CD4-positive, alpha-beta T cell treated with Interleukin-15 for 1 hour (primary cell): ENCODE results near the gene PEX5L.

ENCODE experiments used
- DNase-seq: peaks from one replicate; pipeline ENCODE4 v3.0.0-alpha.2; 2020

PEX5L gene

GRCh38 chr3:180004542-180004941, 32.2 kb downstream of the PEX5L start:
- DNase-seq, result no peak

DNA sequence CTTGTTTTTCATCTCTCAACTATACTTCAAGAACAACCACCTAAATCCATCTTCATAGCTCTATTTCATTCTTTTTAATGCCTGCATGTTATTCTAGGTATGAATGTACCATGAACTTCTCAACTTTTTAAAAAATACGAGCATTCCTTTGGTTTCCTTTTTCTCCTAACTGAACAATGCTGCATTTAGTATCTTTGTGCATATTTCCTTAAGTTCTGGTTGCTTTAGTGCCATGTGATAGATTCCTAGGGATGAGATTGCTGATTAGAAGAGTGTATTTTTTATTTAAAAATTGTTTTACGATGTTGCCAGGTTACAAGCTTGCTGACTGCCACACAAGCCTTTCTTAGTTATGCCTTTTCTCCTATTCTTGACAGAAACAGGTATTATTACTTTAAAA, 34.7 kb downstream of the PEX5L start:
- no peak for DNase-seq

DNA sequence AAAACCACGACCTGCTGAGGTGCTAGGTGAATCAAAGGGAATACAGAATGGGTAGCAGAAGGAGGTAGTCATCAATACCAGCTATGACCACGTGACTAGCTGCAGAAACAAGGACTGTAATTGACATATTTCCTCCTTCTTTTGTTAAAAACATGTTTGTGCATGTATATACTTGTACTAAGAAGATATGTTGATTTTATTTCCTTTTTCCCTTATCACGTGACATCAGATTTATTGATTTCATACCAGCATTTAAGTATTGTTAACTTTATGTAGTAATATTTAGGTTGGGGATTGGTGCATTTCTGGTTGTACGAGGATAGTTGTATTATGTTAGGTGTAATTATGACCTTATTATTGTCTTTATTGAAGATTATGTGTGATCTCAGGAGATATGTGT, 36.2 kb downstream of the PEX5L start:
- no peak for DNase-seq

GRCh38 chr3:179995406-179995805, 41.3 kb downstream of the PEX5L start:
- DNase-seq, result no peak

DNA sequence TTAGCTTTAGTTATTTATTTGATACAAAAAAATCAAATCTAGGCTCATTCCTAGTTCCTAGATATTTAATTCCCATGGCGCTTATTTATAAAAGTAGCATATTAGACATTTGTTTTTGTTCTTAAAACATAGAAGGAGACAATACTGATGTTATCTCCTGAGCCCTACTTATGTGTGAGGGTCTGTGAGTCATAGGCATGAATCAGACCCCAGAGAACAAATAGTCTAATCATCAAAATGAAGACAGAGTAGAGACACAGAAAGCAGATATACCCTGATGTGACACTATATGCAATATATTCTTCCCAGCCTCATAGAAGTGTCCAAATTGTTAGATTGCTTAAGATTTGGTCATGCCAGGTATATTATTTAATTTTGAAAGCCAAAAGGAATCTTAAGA, 44.9 kb downstream of the PEX5L start:
- DNase-seq, result no peak

DNA sequence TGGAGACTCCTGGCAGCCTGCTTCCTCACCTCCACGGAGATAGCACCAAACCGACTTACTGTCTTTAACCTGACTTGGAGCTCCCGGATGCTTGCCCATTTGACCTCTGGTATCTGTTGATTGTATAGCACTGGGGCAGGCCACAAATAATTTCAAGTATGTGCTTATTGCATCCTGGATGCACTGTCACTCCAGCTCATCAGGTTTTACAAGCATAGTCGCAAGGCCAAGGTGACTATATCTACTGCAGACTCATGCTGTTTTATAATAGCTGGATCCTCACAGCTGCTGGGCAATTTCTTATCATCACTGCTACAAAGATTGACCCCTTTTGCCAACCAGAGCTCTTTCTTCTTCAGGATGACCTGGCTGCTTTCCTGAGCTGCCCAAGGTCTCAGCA, 45.6 kb downstream of the PEX5L start:
- DNase-seq, result no peak

GRCh38 chr3:179981646-179982045, 55.1 kb downstream of the PEX5L start:
- no peak for DNase-seq

DNA sequence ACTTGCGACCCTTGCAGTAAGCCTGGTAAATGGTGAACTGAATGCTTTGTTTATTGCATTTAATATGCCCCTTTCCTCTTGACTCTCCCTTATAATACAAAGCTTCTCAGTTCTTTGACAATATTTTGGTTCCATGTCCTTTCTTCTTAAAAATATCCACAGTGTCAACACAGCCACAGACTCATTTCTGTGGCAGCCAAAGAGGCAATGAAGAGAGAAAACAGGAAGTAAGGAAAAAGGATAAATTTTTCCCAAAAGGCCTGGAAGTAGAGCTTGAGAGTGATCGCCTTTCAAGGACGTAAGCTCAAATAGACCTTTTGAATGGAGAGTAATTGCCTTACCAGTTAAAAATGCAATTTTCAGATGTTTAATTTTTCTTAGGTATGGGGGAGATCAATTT, 59.4 kb downstream of the PEX5L start:
- DNase-seq, result no peak

DNA sequence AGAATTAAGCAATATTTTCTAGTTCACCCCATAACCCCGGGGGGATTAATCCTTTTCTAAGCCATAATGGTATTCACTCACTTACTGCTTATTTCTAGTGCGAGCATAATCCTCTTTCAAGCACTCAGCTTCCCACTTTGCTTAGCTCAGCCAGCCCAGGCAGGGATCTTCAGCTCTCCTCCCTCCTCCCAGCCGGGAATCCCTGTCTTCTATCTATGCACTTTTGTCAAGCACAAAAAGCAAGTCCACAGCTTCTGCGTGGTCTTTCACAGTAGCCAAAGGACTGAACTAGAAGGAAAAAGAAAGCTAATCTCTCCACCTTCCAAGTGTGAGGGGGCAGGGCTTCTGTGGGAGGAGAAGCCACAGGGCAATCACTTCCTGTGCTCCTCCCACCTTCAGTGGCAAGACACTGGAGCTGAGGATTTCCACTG, 62.8 kb downstream of the PEX5L start:
- no peak for DNase-seq

GRCh38 chr3:179972881-179973423, 63.8 kb downstream of the PEX5L start:
- no peak for DNase-seq

DNA sequence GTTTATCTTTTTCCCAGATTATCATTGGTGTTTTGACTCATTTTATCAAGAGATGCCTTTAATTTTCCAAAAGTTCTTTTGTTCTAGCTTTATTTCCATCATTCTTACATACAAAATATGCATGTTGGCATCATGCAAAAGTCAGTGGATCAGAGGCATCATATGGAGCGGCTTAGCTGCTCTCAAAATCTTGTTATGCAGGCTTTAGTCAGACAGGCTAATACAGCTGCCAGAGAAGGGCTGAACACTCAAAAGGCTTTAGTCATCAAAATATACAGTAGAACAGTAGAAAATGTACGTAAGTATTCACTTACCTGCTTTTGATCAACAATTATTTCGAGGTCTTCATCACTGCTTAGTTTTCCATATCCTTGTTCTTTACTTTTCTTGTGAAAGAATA, 65.5 kb downstream of the PEX5L start:
- DNase-seq, result no peak

GRCh38 chr3:179970746-179971145, 66.0 kb downstream of the PEX5L start:
- no peak for DNase-seq

GRCh38 chr3:179969525-179969924, 67.2 kb downstream of the PEX5L start:
- DNase-seq, result no peak

GRCh38 chr3:179967622-179968021, 69.1 kb downstream of the PEX5L start:
- DNase-seq, result no peak

GRCh38 chr3:179964890-179965289, 71.8 kb downstream of the PEX5L start:
- DNase-seq, result no peak

DNA sequence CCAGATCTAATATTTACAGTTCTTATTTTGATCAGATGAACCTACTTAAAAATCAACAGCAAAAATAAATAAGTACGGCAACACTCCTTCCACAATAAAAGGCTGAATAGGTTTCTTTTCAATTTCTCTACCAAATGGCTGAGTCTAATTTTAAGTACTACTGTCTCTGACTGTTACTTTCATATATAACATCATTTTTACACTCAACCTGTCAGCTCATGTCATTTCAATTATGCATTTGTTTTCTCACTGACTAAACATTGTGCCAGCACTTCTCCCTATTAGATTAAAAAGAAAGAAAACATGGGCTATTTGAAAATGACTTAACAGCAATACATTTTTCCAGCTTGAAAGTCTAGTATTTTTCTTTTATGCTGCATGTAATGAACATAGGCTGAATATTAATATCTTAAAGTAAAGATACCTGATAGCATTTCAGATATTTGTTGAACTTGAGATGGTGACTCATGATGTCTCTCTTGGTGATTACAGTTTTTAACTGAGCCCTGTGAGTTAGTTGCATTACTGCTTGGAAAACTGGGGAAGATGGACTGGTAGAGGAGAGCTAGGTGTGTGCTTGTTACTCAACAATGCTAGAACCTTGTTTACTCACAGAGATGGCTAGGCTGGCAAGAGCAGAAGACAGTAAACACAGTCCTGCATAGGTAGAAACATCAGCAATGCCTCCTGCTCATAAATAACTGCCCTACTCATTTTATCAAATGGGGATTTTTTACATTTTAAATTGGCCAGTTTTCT, 73.9 kb downstream of the PEX5L start:
- no peak for DNase-seq

GRCh38 chr3:179961703-179962078, 75.0 kb downstream of the PEX5L start:
- no peak for DNase-seq

DNA sequence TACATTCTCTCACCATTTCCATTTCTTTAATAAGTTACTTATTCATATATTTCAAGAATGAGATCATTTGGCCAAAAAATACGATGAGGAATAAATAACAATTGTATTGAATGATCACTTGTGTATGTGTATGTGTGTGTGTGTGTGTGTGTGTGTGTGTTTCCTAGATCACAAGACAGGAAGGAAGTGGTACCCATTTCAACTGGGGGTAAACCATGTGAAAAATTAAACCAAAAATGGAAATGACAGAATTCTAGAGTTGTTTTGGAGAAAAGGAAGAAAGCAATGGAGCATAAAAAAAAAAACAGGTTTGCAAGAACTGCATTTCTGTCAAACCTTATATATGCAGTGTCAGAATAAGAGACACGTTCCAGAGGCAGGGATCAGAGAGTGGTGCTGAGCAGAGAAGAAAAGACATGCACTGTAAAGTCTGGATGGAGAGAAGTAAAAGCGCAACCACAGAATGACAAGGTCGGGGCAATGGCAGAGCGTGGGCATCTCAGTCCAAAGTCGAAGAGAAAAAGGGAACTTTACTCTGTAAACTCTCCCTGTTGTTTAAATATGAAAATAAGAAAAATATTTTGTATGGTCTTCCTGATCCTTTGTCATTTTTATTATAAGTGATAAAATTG, 75.5 kb downstream of the PEX5L start:
- no peak for DNase-seq

DNA sequence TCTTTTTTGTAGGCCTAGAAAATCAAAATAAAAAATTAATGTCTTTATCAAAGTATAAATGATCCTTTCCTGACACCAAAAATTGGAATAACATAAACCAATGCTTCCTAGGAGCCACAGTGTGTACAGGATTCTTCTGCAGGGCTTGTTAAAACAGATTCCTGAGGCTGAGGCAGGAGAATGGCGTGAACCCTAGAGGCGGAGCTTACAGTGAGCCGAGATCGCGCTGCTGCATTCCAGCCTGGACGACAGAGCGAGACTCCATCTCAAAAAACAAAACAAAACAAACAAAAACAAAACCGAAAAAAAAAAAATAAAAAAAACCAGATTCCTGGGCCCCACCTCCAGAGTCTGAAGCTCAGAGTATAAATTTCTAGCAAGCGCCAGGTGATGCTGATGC, 78.0 kb downstream of the PEX5L start:
- no peak for DNase-seq

DNA sequence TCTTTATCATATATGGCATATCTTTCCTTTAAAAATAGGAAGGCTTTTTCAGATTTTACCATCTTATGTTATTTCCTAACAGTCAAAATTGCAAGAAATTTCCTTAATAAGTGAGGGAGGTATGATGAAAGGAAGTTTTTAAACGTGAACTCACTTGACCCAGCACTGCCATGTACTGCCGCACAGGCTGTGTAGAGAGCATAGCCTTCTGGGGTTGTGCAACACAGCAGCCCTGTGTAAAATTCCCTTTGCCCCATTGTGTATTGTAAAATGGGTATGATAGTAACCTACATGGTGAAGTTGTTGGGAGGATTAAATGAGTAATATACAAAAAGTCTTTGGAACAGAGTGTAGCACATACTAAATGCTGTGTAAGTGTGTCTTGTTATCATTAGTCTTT, 78.6 kb downstream of the PEX5L start:
- no peak for DNase-seq

DNA sequence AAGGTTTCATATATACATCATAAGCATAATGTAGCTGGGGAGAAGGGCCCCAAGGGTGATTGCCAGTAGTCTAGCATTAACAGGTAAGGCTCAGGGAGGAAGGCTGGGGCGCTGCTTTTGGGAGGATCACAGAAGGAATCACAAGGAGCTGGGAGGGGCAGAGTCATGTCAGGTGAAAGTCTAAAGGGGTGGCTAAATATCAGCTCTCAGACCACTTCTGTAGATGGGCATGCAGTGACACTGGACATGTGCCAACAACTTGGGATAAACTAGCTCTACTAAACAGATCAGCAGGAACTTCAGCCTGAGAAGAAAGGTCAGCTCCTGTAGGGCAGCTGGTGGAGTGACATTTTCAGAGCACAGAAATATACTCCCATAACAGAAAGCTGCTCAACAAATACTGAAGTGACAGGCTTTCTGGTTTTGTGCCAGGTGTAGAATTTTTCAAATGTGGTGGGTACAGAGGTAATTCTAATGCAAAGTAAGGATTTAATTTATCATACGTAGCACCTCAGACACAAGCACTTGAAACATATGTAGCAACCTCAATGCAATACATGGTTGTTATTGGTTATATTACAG, 79.4 kb downstream of the PEX5L start:
- DNase-seq, result no peak

- DNase-seq, result no peak
These were observed 80.3 kb downstream of the PEX5L start for GRCh38 chr3:179956416-179956830.

DNA sequence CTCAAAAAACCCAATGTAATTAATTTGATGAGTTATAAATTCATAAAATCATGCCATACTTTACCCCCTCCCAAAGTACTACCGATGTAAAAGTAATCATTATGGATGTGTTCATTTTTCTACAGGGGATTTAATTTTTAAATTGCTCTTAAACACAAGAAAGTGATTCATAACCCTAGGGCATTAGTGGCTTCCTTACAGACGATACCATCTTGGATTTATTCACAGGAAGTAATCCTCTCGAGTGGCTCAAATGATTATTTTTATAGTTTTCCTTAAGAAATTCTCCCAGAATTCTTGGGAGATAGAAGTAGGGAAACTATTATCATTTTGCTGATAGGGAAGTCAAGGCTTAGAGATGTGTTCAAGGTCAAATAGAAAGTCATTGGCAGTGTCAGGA, 80.9 kb downstream of the PEX5L start:
- no peak for DNase-seq

DNA sequence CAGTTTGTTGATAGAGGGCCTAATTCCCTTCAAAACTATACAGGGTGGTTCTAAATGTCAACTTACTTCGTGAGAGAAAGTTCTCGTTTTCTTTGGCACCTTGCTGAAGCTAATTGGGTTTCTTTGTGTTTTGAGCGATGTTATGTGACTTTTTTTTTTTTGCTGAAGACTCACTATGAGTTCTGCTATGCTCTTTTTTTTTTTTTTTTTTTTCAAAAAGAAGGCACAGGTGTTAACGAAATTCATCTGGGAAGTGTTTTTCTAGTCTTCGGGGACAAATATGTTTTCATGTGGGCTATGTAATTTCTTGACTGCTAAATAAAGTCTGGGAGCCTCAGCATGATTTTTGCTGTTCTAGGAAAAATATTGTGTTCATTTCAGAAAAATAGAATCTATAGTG, 81.5 kb downstream of the PEX5L start:
- no peak for DNase-seq
